Amniotic stem cell (primary cell): ENCODE results near the gene UHMK1.
"Not testable (repeated sequence)": the region's sequence is repeated elsewhere in the genome, so short reads cannot be mapped to it uniquely, and the experiment has no call there.

Experiments
- DNase-seq: peaks from one replicate; lab custom pipeline; 2025; lab: John Stamatoyannopoulos, UW

Gene UHMK1

GRCh38 chr1:162566870-162567269 is 69.3 kb downstream of the UHMK1 start:
- no peak for DNase-seq

GRCh38 chr1:162568802-162569201 is 71.2 kb downstream of the UHMK1 start:
- no peak for DNase-seq

- no peak for DNase-seq
Observed at GRCh38 chr1:162570718-162571117, 73.1 kb downstream of the UHMK1 start.

GRCh38 chr1:162571121-162571520 is 73.5 kb downstream of the UHMK1 start:
- DNase-seq: not testable (repeated sequence)

- no peak for DNase-seq
Observed at GRCh38 chr1:162571696-162572095, 74.1 kb downstream of the UHMK1 start.

- no peak for DNase-seq
Observed at GRCh38 chr1:162573136-162573535, 75.5 kb downstream of the UHMK1 start.

GRCh38 chr1:162578071-162578700 is 80.6 kb downstream of the UHMK1 start:
- DNase-seq: no peak

- no peak for DNase-seq
Observed at GRCh38 chr1:162578936-162579335, 81.3 kb downstream of the UHMK1 start.
